ENCODE data around the gene DDX51. TPM values are rescaled to one million over a fixed set of nuclear protein-coding genes. Genes with fewer than 3 reads are reported as not detected.

DDX51 gene
- total RNA-seq, 1 donor from 2014 or later: 39.9 TPM

DNA sequence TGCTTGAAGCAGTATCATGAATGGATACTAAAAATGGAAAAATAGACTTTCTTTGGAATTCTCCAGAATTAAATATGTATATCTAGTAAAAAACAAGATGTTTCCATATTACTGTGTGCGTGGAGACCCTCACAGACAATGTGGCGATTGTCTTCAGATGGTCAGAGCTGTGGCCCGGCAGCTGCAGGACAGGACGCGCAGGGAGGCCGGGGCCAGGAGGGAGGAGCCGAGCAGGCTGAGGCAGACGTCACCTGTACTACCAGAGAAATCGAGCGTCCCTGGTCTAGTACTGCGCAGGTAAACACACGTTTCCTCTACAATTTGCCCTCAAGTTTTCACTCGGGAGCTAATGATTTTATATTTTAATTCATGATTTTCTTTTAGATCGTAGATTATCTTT, 22.8 kb downstream of the DDX51 start:
- ChIA-PET POLR2A (no interaction called here), CTCF (no interaction called here)
- DNase-seq (no peak), ATAC-seq (ENCODE audit: low read depth) (no peak)
- Mint-ChIP-seq H3K27ac (no peak overlapping the region), H3K9me3 (no peaks in the 10 kb centered on the region), H3K4me1 (no peaks in the 10 kb centered on the region), H3K36me3 (ENCODE audit: low read depth) (peaks cover 56% of the 10 kb centered on the region), H3K27me3 (no peaks in the 10 kb centered on the region), H3K4me3 (no peak overlapping the region)
- intact Hi-C loops (cut with micrococcal nuclease): no loop called here
- TF ChIP-seq, protein P1, sequence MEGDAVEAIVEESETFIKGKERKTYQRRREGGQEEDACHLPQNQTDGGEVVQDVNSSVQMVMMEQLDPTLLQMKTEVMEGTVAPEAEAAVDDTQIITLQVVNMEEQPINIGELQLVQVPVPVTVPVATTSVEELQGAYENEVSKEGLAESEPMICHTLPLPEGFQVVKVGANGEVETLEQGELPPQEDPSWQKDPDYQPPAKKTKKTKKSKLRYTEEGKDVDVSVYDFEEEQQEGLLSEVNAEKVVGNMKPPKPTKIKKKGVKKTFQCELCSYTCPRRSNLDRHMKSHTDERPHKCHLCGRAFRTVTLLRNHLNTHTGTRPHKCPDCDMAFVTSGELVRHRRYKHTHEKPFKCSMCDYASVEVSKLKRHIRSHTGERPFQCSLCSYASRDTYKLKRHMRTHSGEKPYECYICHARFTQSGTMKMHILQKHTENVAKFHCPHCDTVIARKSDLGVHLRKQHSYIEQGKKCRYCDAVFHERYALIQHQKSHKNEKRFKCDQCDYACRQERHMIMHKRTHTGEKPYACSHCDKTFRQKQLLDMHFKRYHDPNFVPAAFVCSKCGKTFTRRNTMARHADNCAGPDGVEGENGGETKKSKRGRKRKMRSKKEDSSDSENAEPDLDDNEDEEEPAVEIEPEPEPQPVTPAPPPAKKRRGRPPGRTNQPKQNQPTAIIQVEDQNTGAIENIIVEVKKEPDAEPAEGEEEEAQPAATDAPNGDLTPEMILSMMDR (IDR thresholded peaks at IDR 0.05): no peak

DNA sequence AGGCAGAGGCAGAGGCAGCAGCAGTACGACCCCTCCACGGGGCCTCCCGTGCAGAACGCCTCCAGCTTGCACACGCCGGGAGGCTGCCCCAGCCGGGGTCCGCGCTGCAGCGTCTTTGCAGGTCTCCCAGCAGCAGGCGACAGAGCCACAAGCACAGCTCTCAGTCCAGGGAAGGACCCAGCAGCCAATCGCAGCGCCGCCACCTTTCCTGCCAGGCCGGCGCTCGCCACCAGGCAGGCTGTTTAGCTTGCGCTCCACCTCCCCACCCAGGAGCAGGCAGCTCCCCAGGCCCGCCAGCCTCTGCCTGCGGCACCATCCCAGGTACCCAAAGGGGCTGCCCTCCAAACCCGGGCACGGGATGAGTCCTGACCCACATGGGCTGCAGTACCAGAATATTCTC, 25.2 kb downstream of the DDX51 start:
- H3K9me3 Mint-ChIP-seq: no peaks in the 10 kb centered on the region
- ATAC-seq (ENCODE audit: low read depth): no peak
- H3K27ac Mint-ChIP-seq: no peak overlapping the region
- ChIA-PET CTCF (no interaction called here), POLR2A (no interaction called here)
- intact Hi-C loops (cut with micrococcal nuclease): no loop called here
- DNase-seq: no peak
- no peak overlapping the region for H3K4me3 Mint-ChIP-seq
- peaks cover 57% of the 10 kb centered on the region for H3K36me3 Mint-ChIP-seq (ENCODE audit: low read depth)
- TF ChIP-seq, protein P1 (IDR thresholded peaks at IDR 0.05): no peak
- no peaks in the 10 kb centered on the region for H3K4me1 Mint-ChIP-seq
- H3K27me3 Mint-ChIP-seq: no peaks in the 10 kb centered on the region

DNA sequence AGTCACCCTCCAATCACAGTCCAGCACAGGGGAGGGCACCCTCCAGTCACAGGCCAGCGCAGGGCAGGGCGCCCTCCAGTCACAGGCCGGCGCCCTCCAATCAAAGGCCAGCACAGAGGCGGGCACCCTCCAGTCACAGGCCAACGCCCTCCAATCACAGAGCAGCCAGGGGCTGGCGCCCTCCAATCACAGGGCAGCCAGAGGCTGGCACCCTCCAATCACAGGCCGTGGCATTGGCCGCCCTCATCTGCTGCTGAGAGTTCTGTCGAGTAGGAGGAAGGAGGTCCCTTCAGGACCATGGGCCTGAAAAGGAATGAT, 26.6 kb downstream of the DDX51 start:
- Mint-ChIP-seq H3K9me3 (no peaks in the 10 kb centered on the region), H3K4me1 (no peaks in the 10 kb centered on the region), H3K27me3 (no peaks in the 10 kb centered on the region), H3K36me3 (ENCODE audit: low read depth) (peaks cover 62% of the 10 kb centered on the region), H3K4me3 (no peak overlapping the region), H3K27ac (no peak overlapping the region)
- TF ChIP-seq, protein P1 (IDR thresholded peaks at IDR 0.05): no peak
- ChIA-PET CTCF (no interaction called here), POLR2A (no interaction called here)
- no peak for DNase-seq
- ATAC-seq (ENCODE audit: low read depth): no peak
- intact Hi-C loops (cut with micrococcal nuclease): no loop called here

DNA sequence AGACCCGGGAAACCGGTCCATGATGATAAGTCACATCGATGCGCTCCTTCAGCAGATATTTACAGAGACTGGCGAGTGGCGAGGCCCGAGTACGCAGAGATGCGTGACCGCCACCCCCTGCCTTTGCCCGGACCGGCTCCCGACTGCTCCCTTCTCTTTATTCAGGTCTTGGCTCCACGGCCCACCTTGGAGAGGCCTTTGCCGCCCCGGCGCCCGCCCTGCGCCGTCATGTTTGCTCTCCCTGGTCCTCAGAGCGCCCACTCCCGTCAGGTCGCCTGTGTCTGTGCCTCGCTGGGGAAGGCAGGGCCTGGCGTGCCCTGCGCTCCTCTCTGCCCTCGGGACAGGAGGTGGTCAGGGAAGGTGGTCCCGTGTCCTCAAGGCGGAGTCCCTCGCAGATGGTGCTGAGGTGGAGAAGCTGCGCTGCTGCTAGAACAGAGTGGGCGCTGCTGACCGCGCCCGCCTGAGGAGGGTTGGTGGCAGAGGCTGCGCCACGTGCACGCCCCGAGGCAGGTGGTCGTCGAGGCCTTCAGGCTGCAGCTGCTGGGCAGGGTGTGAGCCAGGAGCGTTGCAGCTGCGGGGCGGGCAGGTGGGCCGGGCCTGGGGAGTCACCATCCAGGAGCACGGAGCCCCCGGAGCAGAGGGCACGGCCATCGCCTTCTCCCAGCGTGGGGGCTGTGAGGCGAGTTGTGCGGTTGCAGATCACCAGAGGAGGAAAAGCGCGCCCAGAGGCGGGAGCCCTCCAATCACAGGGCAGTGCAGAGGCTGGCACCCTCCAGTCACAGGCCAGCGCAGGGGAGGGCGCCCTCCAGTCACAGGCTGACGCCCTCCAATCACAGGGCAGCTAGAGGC, 27.2 kb downstream of the DDX51 start:
- Mint-ChIP-seq H3K9me3 (no peaks in the 10 kb centered on the region), H3K27ac (no peak overlapping the region), H3K4me3 (no peak overlapping the region), H3K4me1 (no peaks in the 10 kb centered on the region), H3K27me3 (no peaks in the 10 kb centered on the region), H3K36me3 (ENCODE audit: low read depth) (peaks cover 59% of the 10 kb centered on the region)
- TF ChIP-seq, protein P1 (IDR thresholded peaks at IDR 0.05): no peak
- ATAC-seq (ENCODE audit: low read depth) (no peak), DNase-seq (no peak)
- ChIA-PET CTCF (no interaction called here), POLR2A (no interaction called here)
- intact Hi-C loops (cut with micrococcal nuclease): no loop called here

DNA sequence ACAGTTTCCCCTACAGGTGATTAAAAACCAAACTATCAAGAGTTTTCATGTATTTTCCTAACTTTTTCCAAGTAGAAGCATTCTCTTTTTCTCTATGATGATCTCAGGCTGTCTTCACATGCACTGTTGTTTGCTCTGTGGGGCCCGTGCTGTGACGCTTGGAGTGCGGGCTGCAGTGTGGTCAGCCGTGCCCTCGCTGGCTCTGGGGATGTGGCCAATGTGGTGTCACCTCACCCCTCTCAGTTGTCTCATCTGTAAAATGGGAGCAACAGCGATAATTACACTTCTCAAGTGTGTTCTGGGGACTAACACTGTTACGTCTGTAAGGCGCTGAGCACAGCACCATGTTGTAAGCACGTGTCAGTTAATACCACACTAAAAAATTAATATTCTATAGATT, 28.6 kb downstream of the DDX51 start:
- Mint-ChIP-seq H3K4me3 (no peak overlapping the region), H3K27ac (no peak overlapping the region), H3K4me1 (no peaks in the 10 kb centered on the region), H3K36me3 (ENCODE audit: low read depth) (peaks cover 65% of the 10 kb centered on the region), H3K27me3 (no peaks in the 10 kb centered on the region), H3K9me3 (no peaks in the 10 kb centered on the region)
- TF ChIP-seq, protein P1 (IDR thresholded peaks at IDR 0.05): no peak
- intact Hi-C loops (cut with micrococcal nuclease): no loop called here
- ChIA-PET POLR2A (no interaction called here), CTCF (no interaction called here)
- DNase-seq: no peak
- no peak for ATAC-seq (ENCODE audit: low read depth)

Measured in activated B cell treated with CpG ODN at 0.5 μM for 24 hours (primary cell).